Left lung (tissue), 10 donors: Measurements from ENCODE around the gene CD7. TPM values are rescaled to one million over a fixed set of nuclear protein-coding genes. Genes with fewer than 3 reads are reported as not detected.
A peak's percentile ranks its signal among the peaks of the same experiment; 100 is the strongest.

Experiments used
- ATAC-seq: fragments of 200-7000 bp; cut with Tn5 transposase; one replicate; pipeline ENCODE4 v1.9.1; 2020; ENCODE audit warnings: moderate library complexity
- DNase-seq, 4 donors: peaks; one replicate each; pipeline ENCODE4 v3.0.0-alpha.2; 2013 to 2020
- H3K27ac ChIP-seq, 2 donors: fragments of 200-600 bp; sonication (generic) in 1 of 2; one replicate each; pipeline versions ENCODE4 v1.5.0 to v1.8.0; 2020 to 2021
- H3K27me3 ChIP-seq, 2 donors: fragments of 200-600 bp; sonication (generic) in 1 of 2; one replicate each; pipeline versions ENCODE4 v1.5.0 to v1.8.0; 2020 to 2021
- H3K36me3 ChIP-seq, 2 donors: fragments of 200-600 bp; sonication (generic) in 1 of 2; one replicate each; pipeline versions ENCODE4 v1.5.0 to v1.8.0; 2020 to 2021
- H3K4me1 ChIP-seq, 2 donors: fragments of 200-600 bp; one replicate each; pipeline ENCODE4 v1.8.0; 2021
- H3K4me3 ChIP-seq, 2 donors: fragments of 200-600 bp; sonication (generic) in 1 of 2; one replicate each; pipeline versions ENCODE4 v1.5.0 to v1.8.0; 2020 to 2021; ENCODE audit warnings: mild to moderate bottlenecking in 1 of 2
- H3K9me3 ChIP-seq, 2 donors: fragments of 200-600 bp; sonication (generic) in 1 of 2; one replicate each; pipeline versions ENCODE4 v1.5.0 to v1.8.0; 2020 to 2021
- intact Hi-C, 2 donors: fragments of 100-400 bp; cut with DNase I; formaldehyde crosslinking; loops; one replicate each; pipeline versions ENCODE4 v1.11.2 to v1.14.2; 2022
- polyA plus RNA-seq, 6 donors: library from polyadenylated mRNA; unstranded; fragments of 120-200 nt; gene quantifications; one replicate each; pipeline ENCODE4 v1.2.1, GENCODE V29; 2013; ENCODE audit not compliant: insufficient read length in 6 of 6
- total RNA-seq, 2 donors: library from RNA; stranded (reverse); fragmentation: NEBNext Ultra II Directional; extraction: Animal tissue kit (Norgen Biotek cat#: 25700); gene quantifications; one replicate each; pipeline ENCODE4 v1.2.1, GENCODE V29; 2021
- TF ChIP-seq, protein P1 (sequence below), 2 donors: fragments of 200-600 bp; sonication (generic) in 1 of 2; IDR thresholded peaks; one replicate each; pipeline versions ENCODE4 v1.5.0 to v1.8.0; 2021; ENCODE audit warnings: antibody characterized with exemption in 2 of 2
- donor health status: DM: no; HTN: yes; CAD: no.
- donor health status: DM: no; HTN: no; CAD: no.

The CD7 gene
- total and polyA plus RNA-seq, 8 donors = 1.1 to 6.6 (median 1.7) TPM

DNA sequence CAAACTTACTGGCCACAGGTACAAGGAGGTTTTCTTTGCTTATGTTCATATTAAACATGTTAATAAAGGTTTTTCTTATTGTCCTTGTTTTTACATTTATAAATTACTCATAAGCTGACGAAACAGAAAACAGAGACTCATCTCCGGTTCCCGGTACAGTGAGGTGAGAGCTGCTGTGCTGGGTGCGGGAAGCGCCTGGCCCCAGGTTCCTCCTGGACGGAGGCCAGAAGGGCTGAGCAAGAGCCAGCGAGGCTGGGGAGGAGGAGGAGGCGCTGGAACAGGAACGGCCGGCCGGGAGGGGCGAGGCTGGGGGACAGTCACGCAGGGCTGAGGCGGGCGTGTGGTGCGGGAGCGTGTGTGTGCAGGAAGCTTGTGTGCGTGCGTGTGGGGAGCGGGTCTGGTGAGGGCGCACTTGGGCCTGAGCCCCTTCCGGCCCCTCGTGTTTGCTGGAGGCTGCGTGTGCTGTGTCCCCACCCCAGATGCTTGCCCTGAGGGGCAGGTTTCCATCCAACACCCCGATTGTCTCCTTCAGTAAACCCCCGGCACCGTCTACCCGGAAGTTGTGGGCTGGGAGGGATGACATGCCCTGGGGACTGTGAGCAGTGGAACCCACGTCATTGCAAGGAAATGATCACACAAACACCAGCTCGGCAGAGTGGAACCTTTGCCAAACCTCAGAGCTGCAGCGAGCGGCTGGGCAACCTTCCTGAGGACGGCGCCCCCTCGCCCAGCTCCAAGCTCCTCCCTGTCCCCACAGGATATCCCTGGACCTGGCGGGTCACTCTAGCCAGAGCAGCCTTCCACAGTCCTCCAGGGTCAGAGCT, 19.5 kb downstream of the CD7 start:
- intact Hi-C loops = loop anchor here in 1 of 2 donors (10.0 kb wide), 1 partner anchor 63 kb away; no protein-coding TSS in a partner anchor
- H3K36me3 ChIP-seq = no peaks in the 10 kb centered on the region
- peaks cover 17 to 86% of the 10 kb centered on the region in 2 donors for H3K4me1 ChIP-seq
- peaks cover 0 to 13% of the 10 kb centered on the region in 2 donors for H3K27me3 ChIP-seq
- peak overlapping the region; percentile 88 to 99 for H3K27ac ChIP-seq
- ATAC-seq (peak; percentile 80), DNase-seq (peak; percentile 71 to 97 (median 84))
- TF ChIP-seq, protein P1, sequence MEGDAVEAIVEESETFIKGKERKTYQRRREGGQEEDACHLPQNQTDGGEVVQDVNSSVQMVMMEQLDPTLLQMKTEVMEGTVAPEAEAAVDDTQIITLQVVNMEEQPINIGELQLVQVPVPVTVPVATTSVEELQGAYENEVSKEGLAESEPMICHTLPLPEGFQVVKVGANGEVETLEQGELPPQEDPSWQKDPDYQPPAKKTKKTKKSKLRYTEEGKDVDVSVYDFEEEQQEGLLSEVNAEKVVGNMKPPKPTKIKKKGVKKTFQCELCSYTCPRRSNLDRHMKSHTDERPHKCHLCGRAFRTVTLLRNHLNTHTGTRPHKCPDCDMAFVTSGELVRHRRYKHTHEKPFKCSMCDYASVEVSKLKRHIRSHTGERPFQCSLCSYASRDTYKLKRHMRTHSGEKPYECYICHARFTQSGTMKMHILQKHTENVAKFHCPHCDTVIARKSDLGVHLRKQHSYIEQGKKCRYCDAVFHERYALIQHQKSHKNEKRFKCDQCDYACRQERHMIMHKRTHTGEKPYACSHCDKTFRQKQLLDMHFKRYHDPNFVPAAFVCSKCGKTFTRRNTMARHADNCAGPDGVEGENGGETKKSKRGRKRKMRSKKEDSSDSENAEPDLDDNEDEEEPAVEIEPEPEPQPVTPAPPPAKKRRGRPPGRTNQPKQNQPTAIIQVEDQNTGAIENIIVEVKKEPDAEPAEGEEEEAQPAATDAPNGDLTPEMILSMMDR (IDR thresholded peaks at IDR 0.05) = no peak
- H3K4me3 ChIP-seq = peak overlapping the region; percentile 19 to 40
- no peaks in the 10 kb centered on the region for H3K9me3 ChIP-seq

DNA sequence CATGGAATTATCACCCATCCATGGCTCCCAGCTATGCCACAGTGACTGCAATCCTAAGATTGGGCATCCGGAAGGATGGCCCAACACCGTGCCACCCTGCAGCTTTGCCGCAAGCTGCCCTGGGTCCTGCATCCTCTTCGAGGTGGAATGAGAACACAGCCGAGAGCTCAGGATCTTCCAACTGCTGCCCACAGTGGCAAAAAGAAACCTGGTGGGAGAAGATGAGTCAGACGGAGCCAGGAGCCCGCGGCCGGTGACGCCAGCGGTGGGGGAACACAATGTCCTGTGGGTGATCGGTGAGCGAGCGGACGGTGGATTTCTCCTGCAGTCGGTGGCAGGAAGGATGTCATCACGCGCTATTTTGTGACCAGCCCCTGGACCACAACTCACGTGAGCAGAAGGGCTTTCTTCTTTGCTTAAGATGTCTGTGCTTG, 20.1 kb downstream of the CD7 start:
- Histone ChIP-seq H3K27me3 (peaks cover 0 to 7% of the 10 kb centered on the region in 2 donors), H3K4me1 (peaks cover 17 to 85% of the 10 kb centered on the region in 2 donors), H3K9me3 (no peaks in the 10 kb centered on the region), H3K36me3 (no peaks in the 10 kb centered on the region), H3K4me3 (peak overlapping the region in 1 of 2 donors; percentile 40), H3K27ac (peak overlapping the region; percentile 88 to 99)
- ATAC-seq (peak; percentile 6), DNase-seq (peak in 2 of 4 donors; percentile 85 to 94)
- intact Hi-C loops = loop anchor here in 1 of 2 donors (10.0 kb wide), 1 partner anchor 62 kb away; no protein-coding TSS in a partner anchor
- TF ChIP-seq, protein P1 (IDR thresholded peaks at IDR 0.05) = no peak

DNA sequence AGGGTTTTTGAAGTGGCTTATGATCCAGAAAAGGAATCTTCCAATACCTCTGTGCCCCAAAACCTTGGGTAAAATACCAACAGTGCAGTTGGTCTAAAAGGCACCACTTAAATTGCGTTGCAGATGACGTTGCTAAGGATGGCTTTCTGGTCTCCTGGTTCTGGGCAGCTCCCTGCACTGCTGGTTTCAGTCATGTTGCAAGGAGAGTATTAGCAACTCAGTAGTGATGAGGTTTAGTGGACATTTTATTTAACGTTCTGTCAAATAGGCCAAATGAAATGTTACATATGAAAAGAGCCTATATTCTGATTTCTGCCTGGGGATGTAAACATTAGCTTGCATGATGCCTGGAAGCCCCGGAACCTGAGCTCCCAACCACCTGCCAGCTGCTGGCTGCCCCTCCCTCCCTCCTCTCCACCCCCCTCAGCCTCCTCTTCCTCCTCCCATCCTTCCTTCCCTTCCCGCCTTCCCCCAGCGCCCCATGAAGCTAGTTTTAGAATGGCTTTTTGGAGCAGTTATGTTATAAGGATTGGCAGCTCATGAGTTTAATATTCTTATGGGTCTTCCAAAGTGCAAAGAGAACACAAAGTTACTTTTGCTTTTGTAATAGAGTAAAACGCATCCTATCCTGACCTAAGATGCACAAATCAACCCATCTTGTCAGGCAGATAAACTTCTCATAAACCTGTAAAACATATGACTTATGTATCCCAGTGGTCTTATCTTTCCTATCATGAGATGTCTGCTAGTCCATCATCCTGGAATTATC, 20.7 kb downstream of the CD7 start:
- intact Hi-C loops = loop anchor here in 1 of 2 donors (10.0 kb wide), 1 partner anchor 62 kb away; no protein-coding TSS in a partner anchor
- no peak for ATAC-seq
- Histone ChIP-seq H3K36me3 (no peaks in the 10 kb centered on the region), H3K27ac (peak overlapping the region; percentile 88 to 99), H3K4me1 (peaks cover 17 to 86% of the 10 kb centered on the region in 2 donors), H3K4me3 (peak overlapping the region in 1 of 2 donors; percentile 40), H3K27me3 (peaks cover 0 to under 1% of the 10 kb centered on the region in 2 donors), H3K9me3 (no peaks in the 10 kb centered on the region)
- peak in 1 of 4 donors; percentile 54 for DNase-seq
- TF ChIP-seq, protein P1 (IDR thresholded peaks at IDR 0.05) = no peak

DNA sequence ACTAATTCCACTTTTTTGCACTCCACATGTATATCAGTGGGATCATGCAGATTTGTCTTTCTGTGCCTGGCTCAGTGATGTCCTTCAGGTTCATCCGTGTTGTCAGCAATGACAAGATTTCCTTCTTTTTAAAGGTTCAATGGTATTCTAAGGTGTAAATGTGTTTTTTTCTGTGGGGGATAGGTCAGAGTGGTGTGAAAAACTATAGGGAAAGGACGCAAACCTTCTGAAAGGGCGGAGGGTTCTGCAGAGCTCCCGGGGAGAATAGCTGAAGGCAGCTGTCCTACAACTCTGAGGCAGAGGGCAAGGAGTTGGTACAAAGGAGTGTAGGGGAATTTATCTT, 22.0 kb downstream of the CD7 start:
- intact Hi-C loops = loop anchor here in 1 of 2 donors (10.0 kb wide), 1 partner anchor 61 kb away; no protein-coding TSS in a partner anchor

More for the DNA sequence above, 22.0 kb downstream of the CD7 start:
- H3K27me3 ChIP-seq = no peaks in the 10 kb centered on the region
- no peak overlapping the region for H3K4me3 ChIP-seq
- H3K36me3 ChIP-seq = no peaks in the 10 kb centered on the region
- no peaks in the 10 kb centered on the region for H3K9me3 ChIP-seq
- ATAC-seq = no peak
- DNase-seq = no peak
- TF ChIP-seq, protein P1 (IDR thresholded peaks at IDR 0.05) = no peak
- peak overlapping the region in 1 of 2 donors; percentile 57 for H3K27ac ChIP-seq
- H3K4me1 ChIP-seq = peaks cover 17 to 79% of the 10 kb centered on the region in 2 donors
